IMR-90 (cell line): ENCODE data around the gene PARD3. TPM values are rescaled to one million over a fixed set of nuclear protein-coding genes. Genes with fewer than 3 reads are reported as not detected.

ENCODE experiments used
- ATAC-seq: fragments of 200-7000 bp; cut with Tn5 transposase; 2 replicates; pipeline ENCODE4 v1.9.1; 2020; ENCODE audit warnings: low read depth, mild to moderate bottlenecking, moderate library complexity
- BruUV-seq: library from RNA; stranded (reverse); fragments of 400-500 nt; replicated peaks from 2 replicates; lab custom pipeline; 2021; lab: Mats Ljungman, UMichigan
- CTCF ChIA-PET: fragments of 300-600 bp; formaldehyde crosslinking; extraction: SDS; loops from one replicate; lab custom pipeline; 2021; ENCODE audit warnings: antibody characterized with exemption; lab: Yijun Ruan, JAX
- POLR2A ChIA-PET: fragments of 300-600 bp; sonication (Branson Sonifier 250); formaldehyde crosslinking; loops from one replicate; lab custom pipeline; 2022; ENCODE audit warnings: antibody characterized with exemption; ENCODE audit not compliant: unreplicated experiment; lab: Charles Lee
- DNase-seq: peaks from one replicate; pipeline ENCODE4 v3.0.0; 2013
- H2AFZ ChIP-seq: replicated peaks from 2 replicates; pipeline ENCODE3; 2013; ENCODE audit warnings: low read length, mild to moderate bottlenecking; ENCODE audit not compliant: poor library complexity
- H2AK5ac ChIP-seq: 2 replicates; pipeline ENCODE4 v1.6.1; 2013; ENCODE audit warnings: low read depth, low read length, inconsistent platforms
- H2AK9ac ChIP-seq: replicated peaks from 2 replicates; pipeline ENCODE3; 2013; ENCODE audit warnings: mild to moderate bottlenecking, low read depth, low read length, moderate library complexity; ENCODE audit not compliant: poor library complexity
- H2BK120ac ChIP-seq: 2 replicates; pipeline ENCODE4 v1.6.1; 2013; ENCODE audit warnings: low read depth, low read length, inconsistent platforms
- H2BK15ac ChIP-seq: 3 replicates; pipeline ENCODE4 v1.6.1; 2013; ENCODE audit warnings: low read depth, low read length, inconsistent platforms
- H2BK20ac ChIP-seq: 2 replicates; pipeline ENCODE4 v1.6.1; 2013; ENCODE audit warnings: low read depth, mild to moderate bottlenecking, inconsistent platforms, low read length, moderate library complexity
- H2BK5ac ChIP-seq: 2 replicates; pipeline ENCODE4 v1.6.1; 2013; ENCODE audit warnings: mild to moderate bottlenecking, low read depth, low read length, inconsistent platforms; ENCODE audit not compliant: poor library complexity, severe bottlenecking
- H3K14ac ChIP-seq: replicated peaks from 2 replicates; pipeline ENCODE4 v1.6.1; 2013; ENCODE audit warnings: low read depth, low read length, inconsistent platforms
- H3K18ac ChIP-seq: 2 replicates; pipeline ENCODE4 v1.6.1; 2013; ENCODE audit warnings: low read depth, low read length, control low read depth
- H3K23ac ChIP-seq: 2 replicates; pipeline ENCODE4 v1.6.1; 2013; ENCODE audit warnings: low read depth, low read length, inconsistent platforms
- H3K27ac ChIP-seq: 2 replicates; pipeline ENCODE4 v1.5.1; 2013; ENCODE audit warnings: mild to moderate bottlenecking, control low read depth, low read length; ENCODE audit not compliant: insufficient read depth
- H3K27me3 ChIP-seq: 2 replicates; pipeline ENCODE4 v1.6.1; 2013; ENCODE audit warnings: low read length; ENCODE audit not compliant: control insufficient read depth, insufficient read depth
- H3K36me3 ChIP-seq: 2 replicates; pipeline ENCODE4 v1.6.1; 2013; ENCODE audit warnings: low read length, mixed read lengths; ENCODE audit not compliant: control insufficient read depth, insufficient read depth
- H3K4ac ChIP-seq: 2 replicates; pipeline ENCODE4 v1.6.1; 2013; ENCODE audit warnings: low read depth, low read length, inconsistent platforms
- H3K4me1 ChIP-seq: 2 replicates; pipeline ENCODE4 v1.6.1; 2013; ENCODE audit warnings: low read length, mixed read lengths; ENCODE audit not compliant: control insufficient read depth, insufficient read depth
- H3K4me2 ChIP-seq: 2 replicates; pipeline ENCODE4 v1.6.1; 2013; ENCODE audit warnings: low read depth, mild to moderate bottlenecking, control low read depth, low read length, moderate library complexity
- H3K4me3 ChIP-seq: 2 replicates; pipeline ENCODE4 v1.5.1; 2013; ENCODE audit warnings: low read depth, mild to moderate bottlenecking, control low read depth, low read length, moderate library complexity; ENCODE audit not compliant: insufficient read depth
- H3K56ac ChIP-seq: 2 replicates; pipeline ENCODE4 v1.6.1; 2013; ENCODE audit warnings: low read length, inconsistent platforms; ENCODE audit not compliant: insufficient read depth; ENCODE audit errors: extremely low read depth
- H3K79me1 ChIP-seq, 2 experiments: 2 replicates each; pipeline ENCODE4 v1.6.1; 2013; ENCODE audit warnings: low read length in 2 of 2, inconsistent platforms in 1 of 2, low read depth in 1 of 2
- H3K9ac ChIP-seq: 2 replicates; pipeline ENCODE4 v1.6.1; 2013; ENCODE audit warnings: low read depth, low read length, control low read depth
- H3K9me1 ChIP-seq: 2 replicates; pipeline ENCODE4 v1.6.1; 2013; ENCODE audit warnings: low read length, inconsistent platforms; ENCODE audit not compliant: insufficient read depth
- H3K9me3 ChIP-seq: 2 replicates; pipeline ENCODE4 v1.6.1; 2013; ENCODE audit warnings: low read length; ENCODE audit not compliant: control insufficient read depth, insufficient read depth
- H4K20me1 ChIP-seq: 2 replicates; pipeline ENCODE4 v1.6.1; 2013; ENCODE audit warnings: low read length, inconsistent platforms; ENCODE audit not compliant: insufficient read depth
- H4K5ac ChIP-seq: 2 replicates; pipeline ENCODE4 v1.6.1; 2013; ENCODE audit warnings: mild to moderate bottlenecking, low read depth, low read length, control low read depth
- H4K8ac ChIP-seq, 2 experiments: 2 replicates each; pipeline ENCODE4 v1.6.1; 2013; ENCODE audit warnings: low read depth in 2 of 2, low read length in 2 of 2, control low read depth in 1 of 2, inconsistent platforms in 1 of 2
- H4K91ac ChIP-seq: 2 replicates; pipeline ENCODE4 v1.6.1; 2013; ENCODE audit warnings: low read depth, low read length, inconsistent platforms; ENCODE audit not compliant: insufficient read depth
- CEBPB ChIP-seq: IDR thresholded peaks from 2 replicates; pipeline ENCODE4 v1.6.1; 2012; ENCODE audit warnings: low read depth, low read length, improper control_type of control experiment
- WGBS, 2 experiments: methylation state at CpG; one replicate each; pipeline versions ENCODE4 v1.1.5 to v1.1.7; 2013; ENCODE audit warnings: missing lambda C conversion rate in 2 of 2; ENCODE audit not compliant: insufficient read length in 1 of 2; ENCODE audit errors: extremely low coverage in 2 of 2; 5-methylcytosine and 5-hydroxymethylcytosine counted together
- dilution Hi-C: fragments of 300-500 bp; cut with HindIII; formaldehyde crosslinking; loops from one replicate; pipeline ENCODE4 v1.14.3; 2018; ENCODE audit warnings: low sequenced_read_pairs; ENCODE audit not compliant: unreplicated experiment
- in situ Hi-C: fragments of 300-500 bp; cut with MboI; formaldehyde crosslinking; loops from 3 replicates; pipeline ENCODE4 v1.14.3; 2019; ENCODE audit warnings: low sequenced_read_pairs, inconsistent platforms, mixed read lengths
- intact Hi-C: fragments of 100-400 bp; cut with micrococcal nuclease; formaldehyde crosslinking; loops from 2 replicates; pipeline ENCODE4 v1.10.0; 2022
- polyA plus RNA-seq, 3 experiments: library from polyadenylated mRNA; depleted of rRNA; stranded (reverse); fragments of >200 nt; gene quantifications; 2 replicates each; pipeline ENCODE4 v1.2.3, GENCODE V29; 2012; ENCODE audit warnings: low replicate concordance in 1 of 3
- total RNA-seq: library from RNA; depleted of rRNA; stranded (reverse); fragments of >200 nt; gene quantifications from 2 replicates; pipeline ENCODE4 v1.2.3, GENCODE V29; 2012

The PARD3 gene
- total and polyA plus RNA-seq, 2 of the 4 experiments (the other 2 are of a cell fraction): 14.6 to 37.5 TPM

- Histone ChIP-seq H3K56ac (no peak overlapping the region), H3K4me3 (no peak overlapping the region), H3K27me3 (no peaks in the 10 kb centered on the region), H2BK20ac (no peak overlapping the region), H2AK5ac (no peak overlapping the region), H4K20me1 (no peaks in the 10 kb centered on the region), H3K23ac (no peak overlapping the region), H2BK15ac (no peak overlapping the region), H3K4me2 (no peak overlapping the region), H3K9me1 (no peaks in the 10 kb centered on the region), H3K4me1 (no peaks in the 10 kb centered on the region), H4K5ac (no peak overlapping the region), H3K36me3 (no peaks in the 10 kb centered on the region), H3K27ac (no peak overlapping the region), H3K79me1 (no peaks in the 10 kb centered on the region), H2AFZ (no peak overlapping the region), H4K91ac (no peak overlapping the region), H4K8ac (no peak overlapping the region), H2BK5ac (no peak overlapping the region), H3K9ac (no peak overlapping the region), H3K14ac (no peak overlapping the region), H3K4ac (no peak overlapping the region), H2BK120ac (no peak overlapping the region), H3K18ac (no peak overlapping the region), H2AK9ac (no peak overlapping the region), H3K9me3 (peaks cover 5% of the 10 kb centered on the region)
- dilution Hi-C loops (no loop called here), in situ Hi-C loops (no loop called here), intact Hi-C loops (no loop called here)
- ChIA-PET POLR2A (no interaction called here), CTCF (no interaction called here)
- WGBS, 2 experiments: 100% methylated on average over 3 of the region's 5 CpGs; no CpG with 5 or more reads in 1 of the 2 experiments
- no TSS peak for BruUV-seq
- ATAC-seq (no peak), DNase-seq (no peak)
- no peak for TF ChIP-seq CEBPB
Observed at GRCh38 chr10:34260904-34261303, 554.2 kb downstream of the PARD3 start.
